Endothelial cell of umbilical vein (primary cell): Measurements from ENCODE around the gene PHC1. TPM values are rescaled to one million over a fixed set of nuclear protein-coding genes. Genes with fewer than 3 reads are reported as not detected.
A peak's percentile ranks its signal among the peaks of the same experiment; 100 is the strongest.

Experiments used
- BruUV-seq: library from RNA; stranded (reverse); fragments of 400-500 nt; replicated peaks from 2 replicates; lab custom pipeline; 2021; lab: Mats Ljungman, UMichigan
- CTCF ChIA-PET: fragments of 300-600, 350-600 bp; sonication (Branson Sonifier 250); formaldehyde crosslinking; loops from one replicate; lab custom pipeline; 2021; ENCODE audit warnings: antibody characterized with exemption, inconsistent platforms; lab: Charles Lee
- POLR2A ChIA-PET: fragments of 300-600, 350-600 bp; sonication (Branson Sonifier 250); formaldehyde crosslinking; loops from one replicate; lab custom pipeline; 2021; ENCODE audit warnings: antibody characterized with exemption, inconsistent platforms; lab: Charles Lee
- DNase-seq: peaks from one replicate; pipeline ENCODE4 v3.0.0-alpha.2; 2011; ENCODE audit warnings: low read depth, low spot score
- FAIRE-seq: peaks from 2 replicates; lab custom pipeline; 2011; peaks lifted over from hg19 to GRCh38; lab: Jason Lieb, UNC
- H2AFZ ChIP-seq: 2 replicates; pipeline ENCODE4 v1.6.0; 2012; ENCODE audit warnings: low read depth, low read length, control low read depth, inconsistent platforms
- H3K27ac ChIP-seq: 2 replicates; pipeline ENCODE4 v1.5.1; 2011; ENCODE audit warnings: low read depth, mild to moderate bottlenecking, control low read depth, low read length, moderate library complexity; ENCODE audit not compliant: insufficient read depth
- H3K27me3 ChIP-seq, 2 experiments: 2 replicates each; pipeline versions ENCODE4 v1.6.0 to v1.6.1; 2011; ENCODE audit warnings: low read length in 2 of 2, mixed read lengths in 1 of 2; ENCODE audit not compliant: control insufficient read depth in 2 of 2, insufficient read depth in 2 of 2
- H3K36me3 ChIP-seq, 2 experiments: 2 replicates in 1 of 2; 3 replicates in 1 of 2; pipeline ENCODE4 v1.5.1; 2011; ENCODE audit warnings: low read length in 2 of 2, mild to moderate bottlenecking in 1 of 2, moderate library complexity in 1 of 2; ENCODE audit not compliant: control insufficient read depth in 2 of 2, insufficient read depth in 2 of 2; ENCODE audit errors: extremely low read depth in 1 of 2
- H3K4me1 ChIP-seq: 3 replicates; pipeline ENCODE4 v1.5.1; 2011; ENCODE audit warnings: mild to moderate bottlenecking, low read length; ENCODE audit not compliant: control insufficient read depth, insufficient read depth; ENCODE audit errors: extremely low read depth
- H3K4me2 ChIP-seq: 2 replicates; pipeline ENCODE4 v1.6.1; 2011; ENCODE audit warnings: low read length, control low read depth, mixed read lengths; ENCODE audit not compliant: insufficient read depth
- H3K4me3 ChIP-seq, 3 experiments: fragments of 200-600 bp in 1 of 3; sonication (generic), shearing (Covaris generic) in 1 of 3; replicated peaks in 1 of 3; 2 replicates each; pipeline ENCODE4 v1.5.1; 2011 to 2016; ENCODE audit warnings: control low read depth in 3 of 3, low read length in 3 of 3, mild to moderate bottlenecking in 2 of 3, inconsistent platforms in 1 of 3, low read depth in 1 of 3, moderate library complexity in 1 of 3; ENCODE audit not compliant: insufficient read depth in 1 of 3
- H3K79me2 ChIP-seq: 2 replicates; pipeline ENCODE4 v1.6.0; 2012; ENCODE audit warnings: low read length, inconsistent platforms; ENCODE audit not compliant: control insufficient read depth, insufficient read depth
- H3K9ac ChIP-seq: replicated peaks from 2 replicates; pipeline ENCODE3; 2011; ENCODE audit warnings: low read length, control low read depth; ENCODE audit not compliant: insufficient read depth; ENCODE audit errors: extremely low read depth
- H3K9me1 ChIP-seq: replicated peaks from 3 replicates; pipeline ENCODE4 v1.6.0; 2011; ENCODE audit warnings: mild to moderate bottlenecking, low read length; ENCODE audit not compliant: control insufficient read depth, insufficient read depth; ENCODE audit errors: extremely low read depth
- H3K9me3 ChIP-seq: replicated peaks from 2 replicates; pipeline ENCODE4 v1.5.1; 2012; ENCODE audit warnings: low read length, inconsistent platforms; ENCODE audit not compliant: control insufficient read depth, insufficient read depth
- H4K20me1 ChIP-seq: replicated peaks from 2 replicates; pipeline ENCODE3; 2011; ENCODE audit warnings: mild to moderate bottlenecking, low read length; ENCODE audit not compliant: control insufficient read depth, insufficient read depth; ENCODE audit errors: extremely low read depth
- CTCF ChIP-seq, 2 donors: IDR thresholded peaks; 1 replicate in 1 of 2; 2 replicates in 1 of 2; pipeline ENCODE4 v1.5.1; 2011; ENCODE audit warnings: low read length in 2 of 2, mild to moderate bottlenecking in 2 of 2, moderate library complexity in 2 of 2, control low read depth in 1 of 2, inconsistent platforms in 1 of 2, low read depth in 1 of 2; ENCODE audit not compliant: insufficient read depth in 1 of 2; ENCODE audit errors: extremely low read depth in 1 of 2
- EZH2 ChIP-seq: IDR thresholded peaks from 2 replicates; pipeline ENCODE4 v1.6.1; 2012; ENCODE audit warnings: borderline replicate concordance, low read depth, mild to moderate bottlenecking, moderate library complexity, low read length, inconsistent platforms; ENCODE audit not compliant: severe bottlenecking
- FOS ChIP-seq: IDR thresholded peaks from 2 replicates; pipeline ENCODE4 v1.6.1; 2011; ENCODE audit warnings: mild to moderate bottlenecking, low read length, moderate library complexity, borderline replicate concordance; ENCODE audit not compliant: insufficient read depth
- GATA2 ChIP-seq: IDR thresholded peaks from 2 replicates; pipeline ENCODE4 v1.7.0; 2011; ENCODE audit warnings: low read depth, mild to moderate bottlenecking, moderate library complexity, mixed read lengths, low read length; ENCODE audit not compliant: insufficient read length, insufficient read depth
- JUN ChIP-seq: IDR thresholded peaks from 2 replicates; pipeline ENCODE4 v1.6.1; 2011; ENCODE audit warnings: borderline replicate concordance, low read depth; ENCODE audit not compliant: insufficient read length, insufficient read depth
- MAX ChIP-seq: IDR thresholded peaks from 2 replicates; pipeline ENCODE4 v1.6.1; 2011; ENCODE audit not compliant: insufficient read depth, insufficient read length
- MYC ChIP-seq: IDR thresholded peaks from one replicate; pipeline ENCODE4 v1.6.1; 2011; ENCODE audit warnings: mild to moderate bottlenecking, low read depth, low read length
- POLR2A ChIP-seq: IDR thresholded peaks from 2 replicates; pipeline ENCODE4 v1.6.1; 2012; ENCODE audit warnings: low read depth, mild to moderate bottlenecking, control low read depth, low read length
- POLR2AphosphoS5 ChIP-seq: IDR thresholded peaks from 2 replicates; pipeline ENCODE4 v1.6.1; 2012; ENCODE audit warnings: low read depth, mild to moderate bottlenecking, control low read depth, low read length, moderate library complexity; ENCODE audit not compliant: insufficient read depth
- dilution Hi-C: fragments of 300-500 bp; cut with MboI; formaldehyde crosslinking; loops from one replicate; pipeline ENCODE4 v1.15.0; 2019; ENCODE audit warnings: low sequenced_read_pairs; ENCODE audit not compliant: extremely low pct_ligation_motif_present
- intact Hi-C: fragments of 100-400 bp; cut with micrococcal nuclease; formaldehyde crosslinking; loops from one replicate; pipeline ENCODE4 v1.10.0; 2022
- polyA plus RNA-seq, 4 experiments: library from polyadenylated mRNA; depleted of rRNA in 3 of 4; stranded (reverse) in 3 of 4; unstranded in 1 of 4; fragments of >200 nt; gene quantifications; 2 replicates each; pipeline versions ENCODE4 v1.2.1 to v1.2.3, GENCODE V29; 2011 to 2012; ENCODE audit warnings: missing spikeins in 1 of 4
- total RNA-seq: library from RNA; stranded (reverse); gene quantifications from 2 replicates; pipeline ENCODE4 v1.2.3, GENCODE V29; 2021

PHC1 gene
- total and polyA plus RNA-seq, 2 donors (not counting 3 experiments of a cell fraction or from before 2014, with no cell fraction given) = 37.3 to 66.3 TPM

GRCh38 chr12:8949342-8950220, 35.3 kb downstream of the PHC1 start, which contains the start of gene M6PR:
Gene M6PR (minus strand): TSS chr12:8949645. CDS start chr12:8946404, 3,241 bp downstream.
- ChIA-PET CTCF (interaction anchor here (0.7 to 3.5 kb wide), 17 partner anchors 11 to 292 kb away, joined by 3 to 37 read pairs (median 5); partner anchors contain the start of gene PHC1), POLR2A (interaction anchor here (1.2 to 1.3 kb wide), 2 partner anchors 35 to 252 kb away, joined by 3 to 4 read pairs; partner anchors contain the start of genes PHC1 and RIMKLB)
- dilution Hi-C loops = no loop called here
- peak within 1 kb of the TSS; percentile 61 for H2AFZ ChIP-seq
- H4K20me1 ChIP-seq = peaks cover 2% of the 10 kb centered on the region
- H3K4me2 ChIP-seq = peak within 1 kb of the TSS; percentile 99
- H3K9me3 ChIP-seq = no peaks in the 10 kb centered on the region
- H3K79me2 ChIP-seq = peaks cover 30% of the 10 kb centered on the region
- H3K36me3 ChIP-seq = peaks cover 4 to 5% of the 10 kb centered on the region in 2 experiments
- no peaks in the 10 kb centered on the region for H3K9me1 ChIP-seq
- no peaks in the 10 kb centered on the region for H3K27me3 ChIP-seq
- peaks cover 21% of the 10 kb centered on the region for H3K4me1 ChIP-seq
- peak within 1 kb of the TSS; percentile 98 for H3K27ac ChIP-seq
- DNase-seq (peak; percentile 95), FAIRE-seq (peak; percentile 98)
- TSS peak; percentile 43 for BruUV-seq
- TF ChIP-seq POLR2AphosphoS5 = peak; percentile 63
- TF ChIP-seq GATA2 = no peak
- TF ChIP-seq FOS = no peak
- no peak for TF ChIP-seq EZH2
- no peak for TF ChIP-seq MYC
- TF ChIP-seq POLR2A = peak; percentile 75
- no peak for TF ChIP-seq JUN
- TF ChIP-seq MAX = peak; percentile 51
- TF ChIP-seq CTCF (IDR thresholded peaks at IDR 0.05; ENCODE audit: extremely low read depth in 1 of 2, insufficient read depth in 1 of 2, low read depth in 1 of 2, low read length in 2 of 2) = peak; percentile 46 to 74
- intact Hi-C loops = loop anchor here (1.0 kb wide), 5 partner anchors 34 to 292 kb away; no protein-coding TSS in a partner anchor
- H3K4me3 ChIP-seq = peak within 1 kb of the TSS; percentile 58 to 96 (median 95)
- H3K9ac ChIP-seq = peak within 1 kb of the TSS; percentile 98
